GM18951 (cell line): Measurements from ENCODE around the gene TSPYL1.

Experiments used
- POLR2A ChIP-seq: IDR thresholded peaks from 4 replicates; pipeline ENCODE4 v1.6.1; 2011; ENCODE audit warnings: mild to moderate bottlenecking; ENCODE audit not compliant: insufficient read length, insufficient read depth; ENCODE audit errors: extremely low read depth
- in situ Hi-C: fragments of 300-500 bp; cut with MboI; formaldehyde crosslinking; loops from one replicate; pipeline ENCODE4 v1.12.0; 2022; ENCODE audit warnings: low sequenced_read_pairs, mixed read lengths, inconsistent platforms; ENCODE audit not compliant: unreplicated experiment

Gene TSPYL1

DNA sequence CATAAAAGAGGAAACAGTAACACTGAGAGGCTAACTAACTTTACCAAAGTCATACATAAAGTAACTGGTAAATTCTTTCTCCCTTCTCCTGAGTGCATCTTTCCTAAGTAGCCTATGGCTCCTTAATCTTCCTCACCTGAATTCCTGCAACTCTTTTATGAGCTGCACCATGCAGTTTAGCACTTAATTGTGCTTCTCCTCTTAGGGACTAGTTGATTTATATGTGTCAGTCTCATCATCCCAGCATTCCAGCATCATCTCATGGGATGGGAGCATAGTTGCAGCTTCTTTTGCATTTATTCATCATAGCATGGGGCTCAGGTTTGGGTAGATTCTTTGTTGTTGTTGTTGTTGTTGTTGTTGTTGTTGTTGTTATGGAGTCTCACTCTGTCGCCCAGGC is 3.5 kb upstream of the TSPYL1 start:
- TF ChIP-seq POLR2A, result no peak
- in situ Hi-C loops, result no loop called here

DNA sequence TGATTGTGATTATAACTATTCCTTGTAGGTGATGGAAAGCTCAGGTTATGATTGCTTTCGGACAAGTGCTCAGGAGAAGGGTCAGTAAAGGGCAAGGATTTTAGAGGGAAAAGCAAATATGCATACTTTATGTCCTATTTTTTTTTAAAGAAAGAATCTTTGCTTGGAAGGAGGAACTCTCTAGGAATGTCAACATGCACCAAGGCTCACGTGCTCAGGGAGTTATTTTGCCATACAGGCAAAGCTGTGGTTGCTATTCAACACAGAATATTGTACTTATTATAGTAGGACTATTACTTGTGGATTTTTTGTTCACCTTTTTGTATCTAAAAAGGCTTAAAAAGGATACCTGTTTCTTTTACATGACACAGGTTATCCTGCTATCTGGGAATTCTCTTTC is 3.0 kb upstream of the TSPYL1 start:
- in situ Hi-C loops, result no loop called here
- TF ChIP-seq POLR2A, result no peak

- no peak for TF ChIP-seq POLR2A
Measured at GRCh38 chr6:116280933-116281316, 1.2 kb upstream of the TSPYL1 start.

DNA sequence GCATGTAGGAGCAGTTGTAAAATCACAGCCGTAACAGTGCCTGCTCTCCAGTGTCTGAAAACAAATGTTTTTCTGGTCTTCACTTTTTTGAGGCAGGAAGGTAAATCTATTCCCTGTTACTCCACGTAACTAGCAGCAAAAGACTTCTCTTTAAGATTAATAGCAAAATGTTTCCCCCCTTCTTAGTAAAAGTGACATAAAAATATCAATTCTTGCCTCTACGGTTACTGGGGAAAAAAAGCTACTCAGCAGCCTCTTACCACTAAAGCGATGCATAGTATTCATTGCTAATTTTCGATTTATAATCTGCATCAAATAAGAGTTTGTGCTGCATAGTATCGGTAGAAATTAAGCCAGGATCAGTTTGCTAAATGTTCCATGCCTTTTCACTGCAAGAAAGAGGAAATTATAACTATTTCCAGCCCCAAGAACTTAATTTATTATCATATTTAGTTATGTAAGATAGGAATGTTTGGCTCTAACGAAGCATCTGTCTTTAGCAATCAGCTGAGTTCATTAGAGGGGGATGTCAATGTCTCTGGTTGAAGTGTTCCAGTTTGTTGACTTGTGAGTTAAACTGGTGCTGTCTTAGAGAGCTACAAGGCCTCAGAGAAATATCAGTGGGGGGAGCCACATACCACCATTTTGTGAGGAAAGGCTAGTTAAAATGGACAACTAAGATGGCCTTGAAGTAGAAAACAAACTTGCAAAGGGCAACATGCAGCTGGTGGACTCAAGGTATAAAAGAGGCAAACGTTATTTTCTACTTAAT is 617 bp upstream of the TSPYL1 start:
- in situ Hi-C loops, result no loop called here
- TF ChIP-seq POLR2A, result no peak

More at GRCh38 chr6:116280933-116281316, 1.2 kb upstream of the TSPYL1 start:
- in situ Hi-C loops, result no loop called here

- peak; percentile 11 for TF ChIP-seq POLR2A
- in situ Hi-C loops, result no loop called here
Measured at GRCh38 chr6:116278854-116279231, 887 bp downstream of the TSPYL1 start.

DNA sequence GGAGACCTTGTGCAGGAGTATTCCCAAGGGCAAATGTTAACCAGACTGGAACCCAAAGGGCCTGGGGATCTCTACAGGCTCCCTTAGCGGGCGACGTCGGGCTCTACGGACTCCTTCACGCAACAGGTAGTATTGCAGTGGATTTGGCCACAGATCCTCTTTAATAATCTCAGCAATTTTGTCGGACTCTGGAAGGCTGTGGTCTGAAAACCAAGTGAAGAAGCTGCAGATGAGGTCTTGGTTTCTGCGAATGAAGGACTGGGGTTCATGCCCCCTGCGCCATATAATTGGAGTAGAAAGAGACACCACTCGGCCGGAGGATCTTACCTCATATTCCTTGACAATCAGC is 1.3 kb downstream of the TSPYL1 start:
- in situ Hi-C loops, result no loop called here
- no peak for TF ChIP-seq POLR2A

DNA sequence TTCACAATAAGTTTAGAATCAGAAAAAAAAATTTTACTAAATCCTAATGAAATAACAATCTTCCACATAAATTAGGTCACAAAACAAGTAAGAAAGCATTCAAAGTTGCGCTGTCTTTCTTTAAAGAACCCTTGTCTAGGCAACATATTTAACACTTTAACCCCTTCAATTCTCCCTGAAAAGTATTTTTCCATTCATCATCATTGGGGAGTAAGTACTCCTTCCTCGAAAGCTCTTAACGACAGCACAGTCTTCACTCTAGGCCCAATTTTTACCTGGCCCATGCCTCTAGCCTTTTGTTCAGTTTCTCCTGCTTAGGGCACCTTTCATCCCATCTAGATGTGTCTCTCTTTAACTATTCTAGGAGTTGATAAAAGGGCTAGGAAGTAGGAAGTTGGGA is 2.6 kb downstream of the TSPYL1 start:
- in situ Hi-C loops, result no loop called here
- no peak for TF ChIP-seq POLR2A

GRCh38 chr6:116271149-116271708 is 8.5 kb downstream of the TSPYL1 start:
- TF ChIP-seq POLR2A, result no peak
- in situ Hi-C loops, result loop anchor here (25.0 kb wide), 1 partner anchor 391 kb away; the partner anchor contains the start of gene ZUP1

- in situ Hi-C loops, result loop anchor here (25.0 kb wide), 1 partner anchor 394 kb away; the partner anchor contains the start of gene ZUP1
Measured at GRCh38 chr6:116268589-116269293, 11.0 kb downstream of the TSPYL1 start.

GRCh38 chr6:116267836-116268588 is 11.7 kb downstream of the TSPYL1 start:
- in situ Hi-C loops, result loop anchor here (25.0 kb wide), 1 partner anchor 394 kb away; the partner anchor contains the start of gene ZUP1
- TF ChIP-seq POLR2A, result no peak

More at GRCh38 chr6:116268589-116269293, 11.0 kb downstream of the TSPYL1 start:
- TF ChIP-seq POLR2A, result no peak

- in situ Hi-C loops, result loop anchor here (25.0 kb wide), 1 partner anchor 395 kb away; the partner anchor contains the start of gene ZUP1
- no peak for TF ChIP-seq POLR2A
Measured at GRCh38 chr6:116266803-116267202, 12.9 kb downstream of the TSPYL1 start.

DNA sequence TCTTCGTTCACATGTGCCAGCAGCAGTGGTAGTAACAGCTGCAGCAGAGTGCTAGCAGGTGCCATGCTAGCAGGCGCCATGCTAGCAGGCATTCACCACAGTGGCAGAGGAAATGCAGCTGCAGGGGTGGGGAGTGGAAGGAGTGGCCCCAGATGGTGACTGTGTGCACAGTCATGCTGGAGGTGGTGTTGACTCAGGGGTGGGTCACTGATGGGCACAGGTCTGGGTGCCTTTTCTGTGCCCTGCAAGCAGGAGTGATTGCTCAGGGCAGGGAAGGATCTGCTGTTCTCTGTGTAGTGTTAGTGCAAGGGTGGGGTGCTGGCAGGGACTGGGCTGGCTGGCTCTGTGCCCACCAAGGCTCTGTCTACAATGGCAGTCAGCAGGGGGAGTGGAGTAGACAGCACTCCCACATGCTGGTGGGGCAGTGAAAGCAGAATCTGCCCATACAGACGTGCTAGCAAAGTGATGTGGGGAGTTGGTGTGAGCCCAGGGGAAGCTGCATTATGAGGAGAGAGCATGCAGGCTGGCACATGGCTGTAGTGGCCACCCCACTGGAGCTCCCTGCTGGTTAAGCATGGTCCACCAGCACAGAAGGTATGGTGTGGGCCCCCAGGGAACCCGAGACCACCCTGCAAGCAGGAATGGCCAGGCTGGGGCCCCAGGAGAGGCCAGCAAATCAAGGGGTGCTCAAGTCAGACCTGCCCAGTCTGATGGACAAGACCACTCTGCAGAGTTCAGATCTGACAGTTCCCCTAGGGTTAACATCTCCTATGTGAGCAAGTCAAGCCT is 14.5 kb downstream of the TSPYL1 start:
- TF ChIP-seq POLR2A, result no peak
- in situ Hi-C loops, result loop anchor here (25.0 kb wide), 1 partner anchor 397 kb away; the partner anchor contains the start of gene ZUP1

- in situ Hi-C loops, result loop anchor here (25.0 kb wide), 1 partner anchor 399 kb away; the partner anchor contains the start of gene ZUP1
- no peak for TF ChIP-seq POLR2A
Measured at GRCh38 chr6:116263353-116263752, 16.4 kb downstream of the TSPYL1 start.
